ENCODE measurements around the gene ZCWPW1. TPM values are rescaled to one million over a fixed set of nuclear protein-coding genes. Genes with fewer than 3 reads are reported as not detected.
"Not testable (repeated sequence)": the region's sequence is repeated elsewhere in the genome, so short reads cannot be mapped to it uniquely, and the experiment has no call there.

Gene ZCWPW1
- total and polyA plus RNA-seq, 2 donors (not counting 1 experiment from before 2014, with no cell fraction given), result 11.3 to 28.0 TPM

DNA sequence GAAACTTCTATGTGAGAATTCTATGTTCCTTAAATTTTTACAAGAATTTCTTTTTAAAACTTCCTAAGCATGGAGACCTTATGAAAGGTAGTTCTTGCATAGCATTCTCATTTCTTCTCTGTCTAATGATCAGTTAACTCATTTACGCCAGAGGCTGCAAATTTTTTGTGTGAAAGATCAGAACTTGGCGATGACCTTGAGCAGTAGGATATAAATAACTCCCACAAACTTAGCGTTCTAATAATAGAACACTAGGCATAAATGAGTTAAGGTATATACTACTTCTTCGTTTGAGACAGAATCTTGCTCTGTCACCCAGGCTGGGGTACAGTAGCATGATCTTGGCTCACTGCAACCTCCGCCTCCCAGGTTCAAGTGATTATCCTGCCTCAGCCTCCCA lies 41.6 kb downstream of the ZCWPW1 start:
- Histone ChIP-seq H3K9ac (ENCODE audit: low read length) (no peak overlapping the region), H3K27ac (ENCODE audit: low read length in 2 of 2) (no peak overlapping the region), H2AFZ (ENCODE audit: insufficient read depth, low read depth, low read length, poor library complexity, severe bottlenecking) (no peak overlapping the region), H3K79me2 (ENCODE audit: control insufficient read depth, insufficient read depth, low read length) (no peaks in the 10 kb centered on the region), H3K27me3 (replicated peaks in 1 of 4; ENCODE audit: control extremely low read depth in 1 of 4, control insufficient read depth in 3 of 4, insufficient read depth in 4 of 4, low read length in 3 of 4) (no peaks in the 10 kb centered on the region), H3K4me1 (ENCODE audit: control insufficient read depth in 2 of 2, insufficient read depth in 2 of 2, low read length in 2 of 2) (peaks cover 0 to 4% of the 10 kb centered on the region in 2 donors), H3K9me3 (ENCODE audit: control extremely low read depth in 1 of 3, control insufficient read depth in 2 of 3, insufficient read depth in 1 of 3, low read length in 2 of 3) (no peaks in the 10 kb centered on the region), H4K20me1 (ENCODE audit: control insufficient read depth, insufficient read depth, low read length, poor library complexity, severe bottlenecking) (no peaks in the 10 kb centered on the region), H3K36me3 (replicated peaks in 1 of 2; ENCODE audit: control extremely low read depth in 1 of 2, control insufficient read depth in 1 of 2, extremely low read depth in 1 of 2, insufficient read depth in 2 of 2, low read length in 1 of 2) (no peaks in the 10 kb centered on the region), H3K4me2 (replicated peaks; ENCODE audit: low read depth, low read length, poor library complexity, severe bottlenecking) (no peak overlapping the region), H3K4me3 (ENCODE audit: control extremely low read depth in 1 of 5, extremely low read depth in 1 of 5, insufficient read depth in 1 of 5, low read depth in 2 of 5, low read length in 4 of 5) (no peak overlapping the region)
- no peaks in the 10 kb centered on the region for H3K27me3 Mint-ChIP-seq
- intact Hi-C loops (cut with micrococcal nuclease), result no loop called here
- WGBS (ENCODE audit: insufficient coverage), result no CpG with 5 or more reads among the region's 5 CpGs
- TF ChIP-seq, protein P1, sequence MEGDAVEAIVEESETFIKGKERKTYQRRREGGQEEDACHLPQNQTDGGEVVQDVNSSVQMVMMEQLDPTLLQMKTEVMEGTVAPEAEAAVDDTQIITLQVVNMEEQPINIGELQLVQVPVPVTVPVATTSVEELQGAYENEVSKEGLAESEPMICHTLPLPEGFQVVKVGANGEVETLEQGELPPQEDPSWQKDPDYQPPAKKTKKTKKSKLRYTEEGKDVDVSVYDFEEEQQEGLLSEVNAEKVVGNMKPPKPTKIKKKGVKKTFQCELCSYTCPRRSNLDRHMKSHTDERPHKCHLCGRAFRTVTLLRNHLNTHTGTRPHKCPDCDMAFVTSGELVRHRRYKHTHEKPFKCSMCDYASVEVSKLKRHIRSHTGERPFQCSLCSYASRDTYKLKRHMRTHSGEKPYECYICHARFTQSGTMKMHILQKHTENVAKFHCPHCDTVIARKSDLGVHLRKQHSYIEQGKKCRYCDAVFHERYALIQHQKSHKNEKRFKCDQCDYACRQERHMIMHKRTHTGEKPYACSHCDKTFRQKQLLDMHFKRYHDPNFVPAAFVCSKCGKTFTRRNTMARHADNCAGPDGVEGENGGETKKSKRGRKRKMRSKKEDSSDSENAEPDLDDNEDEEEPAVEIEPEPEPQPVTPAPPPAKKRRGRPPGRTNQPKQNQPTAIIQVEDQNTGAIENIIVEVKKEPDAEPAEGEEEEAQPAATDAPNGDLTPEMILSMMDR (IDR thresholded peaks at IDR 0.05), result no peak
- TF ChIP-seq EZH2 (IDR thresholded peaks at IDR 0.05; ENCODE audit: borderline replicate concordance, insufficient read depth, low read depth, low read length, poor library complexity, severe bottlenecking), result no peak
- H3K27ac Mint-ChIP-seq, result no peak overlapping the region
- DNase-seq (no peak), ATAC-seq (ENCODE audit: low read depth) (no peak)
- no peaks in the 10 kb centered on the region for H3K9me3 Mint-ChIP-seq (ENCODE audit: insufficient read depth)
- POLR2A ChIA-PET, result no interaction called here
- peaks cover 15% of the 10 kb centered on the region for H3K4me1 Mint-ChIP-seq
- CTCF ChIA-PET, result interaction anchor here (0.6 to 1.0 kb wide), 2 partner anchors 21 to 27 kb away, joined by 4 to 5 read pairs; no protein-coding TSS in a partner anchor
- no peak overlapping the region for H3K4me3 Mint-ChIP-seq

DNA sequence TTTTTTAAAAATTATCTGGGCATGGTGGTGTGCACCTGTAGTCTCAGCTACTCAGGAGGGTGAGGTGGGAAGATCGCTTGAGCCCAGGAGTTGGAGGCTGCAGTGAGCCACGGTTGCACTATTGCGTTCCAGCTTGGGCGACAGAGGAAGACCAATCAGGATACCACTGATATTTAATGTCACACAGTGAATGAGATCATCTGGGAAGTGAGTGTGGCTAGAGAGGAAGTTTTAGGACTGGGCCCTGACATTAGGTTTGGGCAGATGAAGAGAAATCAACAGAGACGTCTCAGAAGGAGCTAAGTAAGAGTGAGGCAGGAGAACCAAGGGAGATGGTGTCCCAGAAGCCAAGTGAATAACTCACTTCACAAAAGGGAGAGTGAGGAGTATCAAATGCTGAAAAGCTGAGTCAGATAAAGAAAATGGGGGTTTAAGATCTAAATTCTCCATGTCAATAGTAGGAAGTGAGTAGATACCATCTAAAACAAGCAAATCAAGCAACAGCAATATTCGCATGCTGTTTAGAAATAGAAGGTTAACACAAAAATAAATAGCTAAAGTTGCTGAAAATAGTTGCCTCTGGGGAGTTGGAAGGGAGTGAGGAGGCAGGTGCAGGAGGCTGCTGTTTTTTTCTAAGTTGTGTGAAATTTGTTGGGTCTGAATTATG lies 43.7 kb downstream of the ZCWPW1 start:
- Mint-ChIP-seq H3K4me1 (peaks cover 19% of the 10 kb centered on the region), H3K4me3 (no peak overlapping the region), H3K27ac (no peak overlapping the region), H3K27me3 (no peaks in the 10 kb centered on the region), H3K9me3 (ENCODE audit: insufficient read depth) (no peaks in the 10 kb centered on the region)
- Histone ChIP-seq H3K27me3 (replicated peaks in 1 of 4; ENCODE audit: control extremely low read depth in 1 of 4, control insufficient read depth in 3 of 4, insufficient read depth in 4 of 4, low read length in 3 of 4) (no peaks in the 10 kb centered on the region), H3K36me3 (replicated peaks in 1 of 2; ENCODE audit: control extremely low read depth in 1 of 2, control insufficient read depth in 1 of 2, extremely low read depth in 1 of 2, insufficient read depth in 2 of 2, low read length in 1 of 2) (no peaks in the 10 kb centered on the region), H3K4me3 (ENCODE audit: control extremely low read depth in 1 of 5, extremely low read depth in 1 of 5, insufficient read depth in 1 of 5, low read depth in 2 of 5, low read length in 4 of 5) (no peak overlapping the region), H3K27ac (ENCODE audit: low read length in 2 of 2) (no peak overlapping the region), H3K9ac (ENCODE audit: low read length) (no peak overlapping the region), H3K4me2 (replicated peaks; ENCODE audit: low read depth, low read length, poor library complexity, severe bottlenecking) (no peak overlapping the region), H3K79me2 (ENCODE audit: control insufficient read depth, insufficient read depth, low read length) (no peaks in the 10 kb centered on the region), H4K20me1 (ENCODE audit: control insufficient read depth, insufficient read depth, low read length, poor library complexity, severe bottlenecking) (no peaks in the 10 kb centered on the region), H2AFZ (ENCODE audit: insufficient read depth, low read depth, low read length, poor library complexity, severe bottlenecking) (no peak overlapping the region), H3K9me3 (ENCODE audit: control extremely low read depth in 1 of 3, control insufficient read depth in 2 of 3, insufficient read depth in 1 of 3, low read length in 2 of 3) (no peaks in the 10 kb centered on the region), H3K4me1 (ENCODE audit: control insufficient read depth in 2 of 2, insufficient read depth in 2 of 2, low read length in 2 of 2) (peaks cover 0 to 7% of the 10 kb centered on the region in 2 donors)
- WGBS (ENCODE audit: insufficient coverage), result 80% methylated on average over 2 of the region's 6 CpGs
- intact Hi-C loops (cut with micrococcal nuclease), result no loop called here
- ATAC-seq (ENCODE audit: low read depth), result no peak
- CTCF ChIA-PET, result interaction anchor here (0.6 to 1.3 kb wide), 5 partner anchors 11 to 747 kb away, joined by 3 to 4 read pairs (median 3); no protein-coding TSS in a partner anchor
- POLR2A ChIA-PET, result interaction anchor here (0.5 to 0.7 kb wide), 2 partner anchors 8 to 279 kb away, joined by 3 to 5 read pairs; no protein-coding TSS in a partner anchor
- no peak for TF ChIP-seq EZH2 (IDR thresholded peaks at IDR 0.05; ENCODE audit: borderline replicate concordance, insufficient read depth, low read depth, low read length, poor library complexity, severe bottlenecking)
- TF ChIP-seq, protein P1 (IDR thresholded peaks at IDR 0.05), result no peak
- DNase-seq, result no peak

DNA sequence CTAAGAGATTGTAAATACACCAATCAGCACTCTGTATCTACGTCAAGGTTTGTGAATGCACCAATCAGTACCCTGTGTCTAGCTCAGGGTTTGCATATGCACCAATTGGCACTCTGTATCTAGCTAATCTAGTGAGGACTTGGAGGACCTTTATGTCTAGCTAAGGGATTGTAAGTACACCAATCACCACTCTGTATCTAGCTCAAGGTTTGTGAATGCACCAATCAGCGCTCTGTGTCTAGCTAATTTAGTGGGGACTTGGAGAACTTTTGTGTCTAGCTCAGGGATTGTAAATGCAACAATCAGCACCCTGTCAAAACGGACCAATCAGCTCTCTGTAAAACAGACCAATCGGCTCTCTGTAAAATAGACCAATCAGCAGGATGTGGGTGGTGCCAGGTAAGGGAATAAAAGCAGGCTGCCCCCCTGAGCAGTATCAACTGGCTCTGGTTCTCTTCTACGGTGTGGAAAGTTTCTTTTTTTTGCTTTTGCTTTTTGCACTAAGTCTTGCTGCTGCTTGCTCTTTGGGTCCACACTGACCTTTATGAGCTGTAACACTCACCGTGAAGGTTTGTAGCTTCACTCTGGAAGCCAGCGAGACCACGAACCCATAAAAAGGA lies 46.2 kb downstream of the ZCWPW1 start:
- H3K27me3 Mint-ChIP-seq; H3K79me2 ChIP-seq (ENCODE audit: control insufficient read depth, insufficient read depth, low read length); intact Hi-C loops (cut with micrococcal nuclease); ATAC-seq (ENCODE audit: low read depth); H3K9ac ChIP-seq (ENCODE audit: low read length); POLR2A ChIA-PET; H3K27me3 ChIP-seq (replicated peaks in 1 of 4; ENCODE audit: control extremely low read depth in 1 of 4, control insufficient read depth in 3 of 4, insufficient read depth in 4 of 4, low read length in 3 of 4); H3K4me3 Mint-ChIP-seq; H3K4me2 ChIP-seq (replicated peaks; ENCODE audit: low read depth, low read length, poor library complexity, severe bottlenecking); H3K27ac ChIP-seq (ENCODE audit: low read length in 2 of 2); H4K20me1 ChIP-seq (ENCODE audit: control insufficient read depth, insufficient read depth, low read length, poor library complexity, severe bottlenecking); H3K9me3 ChIP-seq (ENCODE audit: control extremely low read depth in 1 of 3, control insufficient read depth in 2 of 3, insufficient read depth in 1 of 3, low read length in 2 of 3); H3K9me3 Mint-ChIP-seq (ENCODE audit: insufficient read depth); H2AFZ ChIP-seq (ENCODE audit: insufficient read depth, low read depth, low read length, poor library complexity, severe bottlenecking); H3K4me3 ChIP-seq (ENCODE audit: control extremely low read depth in 1 of 5, extremely low read depth in 1 of 5, insufficient read depth in 1 of 5, low read depth in 2 of 5, low read length in 4 of 5); H3K36me3 ChIP-seq (replicated peaks in 1 of 2; ENCODE audit: control extremely low read depth in 1 of 2, control insufficient read depth in 1 of 2, extremely low read depth in 1 of 2, insufficient read depth in 2 of 2, low read length in 1 of 2); H3K4me1 ChIP-seq (ENCODE audit: control insufficient read depth in 2 of 2, insufficient read depth in 2 of 2, low read length in 2 of 2): not testable (repeated sequence)
- WGBS (ENCODE audit: insufficient coverage), result 64% methylated on average over 6 of the region's 8 CpGs
- peak overlapping the region; percentile 32 for H3K27ac Mint-ChIP-seq
- peaks cover 19% of the 10 kb centered on the region for H3K4me1 Mint-ChIP-seq
- peak; percentile 25 for DNase-seq
- CTCF ChIA-PET, result interaction anchor here (1.0 to 2.4 kb wide), 2 partner anchors 25 to 33 kb away, joined by 3 to 7 read pairs; no protein-coding TSS in a partner anchor

Data from B cell (primary cell).